ENCODE measurements around the gene AGBL3. TPM values are rescaled to one million over a fixed set of nuclear protein-coding genes. Genes with fewer than 3 reads are reported as not detected.

The AGBL3 gene
- total and polyA plus RNA-seq, 8 donors, result 2.7 to 15.3 (median 11.3) TPM

DNA sequence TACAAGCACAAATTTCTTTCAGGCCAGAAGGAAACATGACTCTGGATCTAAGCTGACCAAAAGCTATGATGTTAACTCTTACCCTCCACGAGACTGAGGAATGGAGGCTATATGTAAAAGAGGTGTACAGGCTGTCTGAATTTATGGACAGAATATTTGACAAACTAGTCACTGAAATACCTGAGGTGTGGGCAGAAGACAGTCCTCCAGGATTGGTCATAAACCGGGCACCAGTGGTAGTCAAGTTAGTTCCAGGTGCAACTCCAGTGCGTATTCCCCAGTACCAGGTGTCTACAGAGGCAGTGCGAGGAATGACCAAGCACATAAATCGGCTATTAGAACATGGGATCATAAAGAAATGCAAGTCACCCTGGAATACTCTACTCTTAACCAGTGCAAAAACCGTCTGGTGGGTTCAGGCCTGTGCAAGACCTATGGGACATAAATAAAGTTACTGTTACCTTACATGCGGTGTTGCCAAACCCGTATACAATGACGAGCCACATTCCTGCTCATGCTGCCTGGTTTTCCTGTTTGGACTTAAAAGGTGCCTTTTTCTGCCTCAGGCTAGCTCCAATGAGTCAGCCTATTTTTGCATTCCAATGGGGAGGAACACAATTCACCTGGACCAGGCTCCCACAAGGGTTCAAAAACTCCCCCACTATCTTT is 190.9 kb downstream of the AGBL3 start:
- no peaks in the 10 kb centered on the region for H3K27me3 ChIP-seq
- intact Hi-C loops (cut with DNase I), result no loop called here
- H3K9me3 ChIP-seq, result peaks cover 6 to 32% of the 10 kb centered on the region in 2 donors
- no peak overlapping the region for H3K27ac ChIP-seq
- H3K4me1 ChIP-seq, result no peaks in the 10 kb centered on the region
- H3K4me3 ChIP-seq, result no peak overlapping the region
- TF ChIP-seq, protein P1, sequence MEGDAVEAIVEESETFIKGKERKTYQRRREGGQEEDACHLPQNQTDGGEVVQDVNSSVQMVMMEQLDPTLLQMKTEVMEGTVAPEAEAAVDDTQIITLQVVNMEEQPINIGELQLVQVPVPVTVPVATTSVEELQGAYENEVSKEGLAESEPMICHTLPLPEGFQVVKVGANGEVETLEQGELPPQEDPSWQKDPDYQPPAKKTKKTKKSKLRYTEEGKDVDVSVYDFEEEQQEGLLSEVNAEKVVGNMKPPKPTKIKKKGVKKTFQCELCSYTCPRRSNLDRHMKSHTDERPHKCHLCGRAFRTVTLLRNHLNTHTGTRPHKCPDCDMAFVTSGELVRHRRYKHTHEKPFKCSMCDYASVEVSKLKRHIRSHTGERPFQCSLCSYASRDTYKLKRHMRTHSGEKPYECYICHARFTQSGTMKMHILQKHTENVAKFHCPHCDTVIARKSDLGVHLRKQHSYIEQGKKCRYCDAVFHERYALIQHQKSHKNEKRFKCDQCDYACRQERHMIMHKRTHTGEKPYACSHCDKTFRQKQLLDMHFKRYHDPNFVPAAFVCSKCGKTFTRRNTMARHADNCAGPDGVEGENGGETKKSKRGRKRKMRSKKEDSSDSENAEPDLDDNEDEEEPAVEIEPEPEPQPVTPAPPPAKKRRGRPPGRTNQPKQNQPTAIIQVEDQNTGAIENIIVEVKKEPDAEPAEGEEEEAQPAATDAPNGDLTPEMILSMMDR (IDR thresholded peaks at IDR 0.05), result no peak
- ATAC-seq (no peak), DNase-seq (no peak)
- H3K36me3 ChIP-seq, result peaks cover 0 to 18% of the 10 kb centered on the region in 2 donors

DNA sequence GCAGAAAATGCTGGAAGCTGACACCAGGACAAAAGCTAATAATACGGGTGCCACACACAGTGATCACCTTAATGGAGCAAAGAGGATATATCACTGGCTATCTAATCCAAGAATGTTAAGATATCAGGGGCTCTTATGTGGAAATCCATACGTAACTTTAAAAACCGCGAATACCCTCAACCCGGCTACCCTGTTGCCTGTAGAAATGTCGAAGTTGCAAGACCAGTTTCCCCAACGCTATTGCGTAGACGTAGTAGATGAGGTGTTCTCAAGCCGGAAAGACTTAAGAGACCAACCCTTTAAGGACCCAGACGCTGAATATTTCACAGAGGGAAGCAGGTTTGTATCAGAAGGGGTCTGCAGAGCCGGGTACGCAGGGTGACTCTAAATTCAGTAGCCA is 192.1 kb downstream of the AGBL3 start:
- H3K27me3 ChIP-seq, result no peaks in the 10 kb centered on the region
- TF ChIP-seq, protein P1 (IDR thresholded peaks at IDR 0.05), result no peak
- DNase-seq (peak in 1 of 4 donors; percentile 60), ATAC-seq (peak; percentile 79)
- H3K4me1 ChIP-seq, result no peaks in the 10 kb centered on the region
- H3K27ac ChIP-seq, result no peak overlapping the region
- peaks cover 0 to 30% of the 10 kb centered on the region in 2 donors for H3K36me3 ChIP-seq
- intact Hi-C loops (cut with DNase I), result no loop called here
- no peak overlapping the region for H3K4me3 ChIP-seq
- H3K9me3 ChIP-seq, result peaks cover 7 to 44% of the 10 kb centered on the region in 2 donors

DNA sequence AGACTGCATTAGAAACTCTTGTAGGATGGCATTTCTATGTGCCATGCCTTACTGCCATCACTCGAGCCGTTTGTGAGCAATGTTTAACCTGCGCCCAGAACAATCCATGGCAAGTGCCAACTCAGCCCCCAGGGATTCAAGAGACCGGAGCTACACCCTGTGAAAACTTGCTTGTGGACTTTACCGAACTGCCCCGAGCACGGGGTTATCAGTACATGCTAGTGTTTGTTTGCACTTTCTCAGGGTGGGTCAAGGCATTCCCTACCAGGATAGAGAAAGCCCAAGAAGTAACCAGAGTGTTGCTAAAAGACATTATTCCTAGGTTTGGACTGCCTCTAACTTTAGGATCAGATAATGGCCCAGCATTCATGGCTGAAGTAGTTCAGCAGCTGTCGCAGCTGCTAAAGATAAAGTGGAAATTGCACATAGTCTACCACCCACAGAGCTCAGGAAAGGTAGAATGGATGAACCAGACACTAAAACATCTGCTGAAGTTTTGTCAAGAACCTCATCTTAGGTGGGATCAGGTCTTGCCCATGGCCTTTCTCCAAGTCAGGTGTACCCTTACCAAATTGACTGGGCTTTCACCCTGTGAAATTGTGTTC is 193.1 kb downstream of the AGBL3 start:
- Histone ChIP-seq H3K27ac (no peak overlapping the region), H3K27me3 (no peaks in the 10 kb centered on the region), H3K9me3 (peaks cover 7 to 52% of the 10 kb centered on the region in 2 donors), H3K4me1 (no peaks in the 10 kb centered on the region), H3K36me3 (peaks cover 0 to 40% of the 10 kb centered on the region in 2 donors), H3K4me3 (no peak overlapping the region)
- intact Hi-C loops (cut with DNase I), result no loop called here
- DNase-seq, result no peak
- ATAC-seq, result peak; percentile 49
- TF ChIP-seq, protein P1 (IDR thresholded peaks at IDR 0.05), result no peak

DNA sequence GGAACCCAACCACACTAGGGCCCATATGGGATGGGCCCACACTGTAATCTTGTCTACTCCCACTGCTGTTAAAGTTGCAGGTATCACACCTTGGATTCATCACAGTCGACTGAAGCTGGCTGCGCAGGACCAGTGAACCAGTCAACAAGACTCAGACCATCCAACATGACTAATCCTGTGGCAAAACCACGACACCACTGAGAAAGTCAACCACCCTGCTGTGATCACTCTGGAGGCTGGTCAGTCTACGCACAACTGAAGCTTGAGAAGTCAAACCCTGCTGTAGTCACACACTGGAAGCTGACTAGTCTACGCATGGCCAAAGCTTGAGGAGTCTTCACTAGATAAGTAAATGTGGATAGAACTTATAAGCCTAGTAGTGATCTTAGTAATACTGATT is 193.8 kb downstream of the AGBL3 start:
- no peak overlapping the region for H3K4me3 ChIP-seq
- ATAC-seq (no peak), DNase-seq (no peak)
- H3K36me3 ChIP-seq, result peaks cover 0 to 47% of the 10 kb centered on the region in 2 donors
- no peaks in the 10 kb centered on the region for H3K27me3 ChIP-seq
- no peak overlapping the region for H3K27ac ChIP-seq
- H3K4me1 ChIP-seq, result no peaks in the 10 kb centered on the region
- TF ChIP-seq, protein P1 (IDR thresholded peaks at IDR 0.05), result no peak
- intact Hi-C loops (cut with DNase I), result no loop called here
- H3K9me3 ChIP-seq, result peaks cover 7 to 52% of the 10 kb centered on the region in 2 donors

DNA sequence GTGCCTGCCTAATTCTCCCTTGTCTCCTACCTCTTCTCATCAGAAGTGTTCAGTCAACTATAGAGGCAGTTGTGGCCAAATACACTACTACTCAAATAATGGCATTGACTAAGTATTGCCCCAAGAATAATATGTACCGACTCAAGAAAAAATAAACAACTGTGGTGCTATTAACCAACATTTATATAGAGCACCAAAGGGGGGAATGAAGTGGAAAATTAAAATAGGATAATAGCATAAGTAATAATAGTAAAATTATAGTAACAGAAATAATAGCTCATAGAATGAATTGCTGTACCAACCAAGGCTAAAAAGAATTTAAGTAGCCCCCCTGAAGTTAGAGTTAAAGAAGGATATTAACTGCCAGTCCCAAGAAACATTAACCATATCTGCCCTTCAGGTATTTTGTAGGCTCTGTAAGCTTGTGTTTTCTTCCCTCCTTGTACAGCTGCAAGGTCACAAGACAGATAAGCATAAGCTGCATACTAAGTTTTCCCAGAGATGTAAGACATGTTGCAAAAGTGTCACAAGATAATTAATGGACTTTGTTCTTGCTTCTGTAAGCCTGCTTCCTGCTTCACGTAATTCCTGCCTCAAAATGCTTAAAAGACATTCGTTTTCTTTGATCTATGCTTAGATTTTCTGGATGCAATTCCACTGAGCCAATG is 195.1 kb downstream of the AGBL3 start:
- Histone ChIP-seq H3K27ac (no peak overlapping the region), H3K9me3 (peaks cover 7 to 52% of the 10 kb centered on the region in 2 donors), H3K36me3 (peaks cover 0 to 60% of the 10 kb centered on the region in 2 donors), H3K4me3 (no peak overlapping the region), H3K4me1 (no peaks in the 10 kb centered on the region), H3K27me3 (no peaks in the 10 kb centered on the region)
- intact Hi-C loops (cut with DNase I), result no loop called here
- no peak for ATAC-seq
- TF ChIP-seq, protein P1 (IDR thresholded peaks at IDR 0.05), result no peak
- no peak for DNase-seq
